Lung (tissue), 12 donors: Measurements from ENCODE around the gene ADGRD1. TPM values are rescaled to one million over a fixed set of nuclear protein-coding genes. Genes with fewer than 3 reads are reported as not detected.
A peak's percentile ranks its signal among the peaks of the same experiment; 100 is the strongest.

Experiments used
- ATAC-seq: fragments of 200-7000 bp; cut with Tn5 transposase; one replicate; pipeline ENCODE4 v1.9.1; 2020; ENCODE audit warnings: moderate number of reproducible peaks; ENCODE audit not compliant: insufficient read depth, low FRiP score
- DNase-seq, 3 donors: peaks; one replicate each; pipeline ENCODE4 v3.0.0-alpha.2; 2013 to 2017
- H3K27ac ChIP-seq, 2 donors: one replicate each; pipeline ENCODE4 v1.5.1; 2013; ENCODE audit warnings: mild to moderate bottlenecking in 2 of 2, moderate library complexity in 2 of 2, control low read depth in 1 of 2, inconsistent platforms in 1 of 2, low read depth in 1 of 2, low read length in 1 of 2
- H3K27me3 ChIP-seq, 3 donors: one replicate each; pipeline ENCODE4 v1.5.1; 2013; ENCODE audit warnings: low read length in 2 of 3; ENCODE audit not compliant: control insufficient read depth in 3 of 3, insufficient read depth in 3 of 3
- H3K36me3 ChIP-seq, 4 donors: one replicate each; pipeline ENCODE4 v1.5.1; 2013; ENCODE audit warnings: low read length in 4 of 4, mild to moderate bottlenecking in 1 of 4, moderate library complexity in 1 of 4; ENCODE audit not compliant: control insufficient read depth in 4 of 4, insufficient read depth in 4 of 4
- H3K4me1 ChIP-seq, 5 donors: one replicate each; pipeline ENCODE4 v1.5.1; 2013; ENCODE audit warnings: low read length in 5 of 5, mild to moderate bottlenecking in 2 of 5, moderate library complexity in 1 of 5; ENCODE audit not compliant: control insufficient read depth in 5 of 5, insufficient read depth in 5 of 5
- H3K4me3 ChIP-seq: one replicate; pipeline ENCODE4 v1.5.1; 2013; ENCODE audit warnings: mild to moderate bottlenecking, control low read depth, moderate library complexity
- H3K9ac ChIP-seq, 2 donors: one replicate each; pipeline ENCODE4 v1.5.1; 2013; ENCODE audit warnings: low read length in 2 of 2, control low read depth in 1 of 2; ENCODE audit not compliant: insufficient read depth in 1 of 2
- H3K9me3 ChIP-seq, 4 donors: one replicate each; pipeline ENCODE4 v1.5.1; 2013; ENCODE audit warnings: low read length in 3 of 4, mild to moderate bottlenecking in 1 of 4, moderate library complexity in 1 of 4; ENCODE audit not compliant: control insufficient read depth in 4 of 4, insufficient read depth in 3 of 4
- CTCF ChIP-seq: IDR thresholded peaks from 2 replicates; pipeline ENCODE4 v1.5.1; 2012; ENCODE audit warnings: mild to moderate bottlenecking; ENCODE audit errors: control extremely low read depth, extremely low read depth
- WGBS, 2 donors: extraction: QIAGEN DNeasy Blood & Tissue Kit; methylation state at CpG; one replicate each; pipeline ENCODE4 v1.1.7; 2013; 5-methylcytosine and 5-hydroxymethylcytosine counted together
- polyA plus RNA-seq, 2 donors: library from polyadenylated mRNA; stranded (reverse); fragments of 200-250 nt; gene quantifications; one replicate each; pipeline ENCODE4 v1.2.1, GENCODE V29; 2013
- total RNA-seq, 2 donors: library from RNA; depleted of rRNA in 1 of 2; stranded (reverse); fragments of >200 nt in 1 of 2; gene quantifications; one replicate each; pipeline ENCODE4 v1.2.1, GENCODE V29; 2014 to 2021
- donor health status: control.
- donor health status: control.
- donor health status: Bipolar disorder and iron deficiency.
- donor health status: healthy.
- donor health status: DM: yes; HTN: yes; CAD: no.

The ADGRD1 gene
- total and polyA plus RNA-seq, 4 donors = 23.5 to 85.6 (median 46.7) TPM

GRCh38 chr12:131153956-131154355 is 200.2 kb downstream of the ADGRD1 start:
- H3K27me3 ChIP-seq = no peaks in the 10 kb centered on the region
- no peaks in the 10 kb centered on the region for H3K4me1 ChIP-seq
- no peak for DNase-seq
- WGBS, 2 donors = 89 to 90% methylated on average over 5 of the region's 5 CpGs
- H3K27ac ChIP-seq = no peak overlapping the region
- no peak overlapping the region for H3K4me3 ChIP-seq
- peaks cover 0 to 2% (median under 1%) of the 10 kb centered on the region in 4 donors for H3K9me3 ChIP-seq
- TF ChIP-seq CTCF = no peak
- ATAC-seq = no peak
- H3K36me3 ChIP-seq = no peaks in the 10 kb centered on the region
- H3K9ac ChIP-seq = no peak overlapping the region

- no peaks in the 10 kb centered on the region for H3K27me3 ChIP-seq
- WGBS, 2 donors = 66 to 75% methylated on average over 6 of the region's 6 CpGs
- DNase-seq = no peak
- no peak for TF ChIP-seq CTCF
- no peak overlapping the region for H3K27ac ChIP-seq
- H3K9ac ChIP-seq = no peak overlapping the region
- no peak overlapping the region for H3K4me3 ChIP-seq
- no peaks in the 10 kb centered on the region for H3K4me1 ChIP-seq
- no peak for ATAC-seq
- no peaks in the 10 kb centered on the region for H3K36me3 ChIP-seq
- H3K9me3 ChIP-seq = peaks cover 0 to 2% (median under 1%) of the 10 kb centered on the region in 4 donors
These were observed 201.4 kb downstream of the ADGRD1 start for GRCh38 chr12:131155131-131155530.

GRCh38 chr12:131157743-131158142 is 204.0 kb downstream of the ADGRD1 start:
- DNase-seq = no peak
- H3K4me3 ChIP-seq = no peak overlapping the region
- 86 to 88% methylated on average over 4 of the region's 4 CpGs for WGBS, 2 donors
- TF ChIP-seq CTCF = no peak
- H3K9ac ChIP-seq = no peak overlapping the region
- H3K4me1 ChIP-seq = no peaks in the 10 kb centered on the region
- peaks cover 0 to 2% (median under 1%) of the 10 kb centered on the region in 4 donors for H3K9me3 ChIP-seq
- H3K27ac ChIP-seq = no peak overlapping the region
- no peak for ATAC-seq
- no peaks in the 10 kb centered on the region for H3K36me3 ChIP-seq
- H3K27me3 ChIP-seq = no peaks in the 10 kb centered on the region

GRCh38 chr12:131159660-131160059 is 206.0 kb downstream of the ADGRD1 start:
- ATAC-seq (no peak), DNase-seq (peak in 1 of 3 donors; percentile 26)
- no peak overlapping the region for H3K9ac ChIP-seq
- TF ChIP-seq CTCF = no peak
- no peak overlapping the region for H3K27ac ChIP-seq
- 60 to 88% methylated on average over 3 of the region's 3 CpGs for WGBS, 2 donors
- H3K4me3 ChIP-seq = no peak overlapping the region
- H3K27me3 ChIP-seq = no peaks in the 10 kb centered on the region
- peaks cover 0 to 2% (median under 1%) of the 10 kb centered on the region in 4 donors for H3K9me3 ChIP-seq
- H3K4me1 ChIP-seq = no peaks in the 10 kb centered on the region
- no peaks in the 10 kb centered on the region for H3K36me3 ChIP-seq
